Measurements from ENCODE around the gene SPSB1.
"Not testable (repeated sequence)": the region's sequence is repeated elsewhere in the genome, so short reads cannot be mapped to it uniquely, and the experiment has no call there.

The SPSB1 gene

GRCh38 chr1:9366943-9367780 is 74.5 kb downstream of the SPSB1 start:
- DNase-seq (ENCODE audit: low spot score), result no peak

GRCh38 chr1:9367806-9368205 is 75.1 kb downstream of the SPSB1 start:
- DNase-seq (ENCODE audit: low spot score), result no peak

DNA sequence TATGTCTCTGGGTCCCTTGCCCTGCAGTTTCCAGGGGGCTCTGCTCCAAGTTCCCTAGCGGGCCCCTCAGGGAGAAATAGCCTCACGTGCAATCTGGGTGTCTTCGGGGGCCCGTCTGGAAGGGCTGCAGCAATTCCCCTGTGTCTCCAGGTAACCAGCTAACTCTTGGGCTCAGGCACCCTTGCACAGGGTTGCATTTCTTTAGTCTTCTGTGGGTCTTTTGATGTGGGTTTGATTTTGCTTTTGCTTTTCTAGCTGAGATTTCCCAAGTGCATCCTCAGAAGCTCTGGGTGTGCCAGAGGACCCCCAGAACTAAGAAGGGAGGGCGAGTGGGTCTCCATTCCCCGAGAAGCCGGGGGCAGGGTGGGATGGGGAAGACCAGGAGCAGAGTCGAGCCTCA is 75.7 kb downstream of the SPSB1 start:
- DNase-seq (ENCODE audit: low spot score), result no peak

GRCh38 chr1:9369964-9370788 is 77.5 kb downstream of the SPSB1 start:
- no peak for DNase-seq (ENCODE audit: low spot score)

DNA sequence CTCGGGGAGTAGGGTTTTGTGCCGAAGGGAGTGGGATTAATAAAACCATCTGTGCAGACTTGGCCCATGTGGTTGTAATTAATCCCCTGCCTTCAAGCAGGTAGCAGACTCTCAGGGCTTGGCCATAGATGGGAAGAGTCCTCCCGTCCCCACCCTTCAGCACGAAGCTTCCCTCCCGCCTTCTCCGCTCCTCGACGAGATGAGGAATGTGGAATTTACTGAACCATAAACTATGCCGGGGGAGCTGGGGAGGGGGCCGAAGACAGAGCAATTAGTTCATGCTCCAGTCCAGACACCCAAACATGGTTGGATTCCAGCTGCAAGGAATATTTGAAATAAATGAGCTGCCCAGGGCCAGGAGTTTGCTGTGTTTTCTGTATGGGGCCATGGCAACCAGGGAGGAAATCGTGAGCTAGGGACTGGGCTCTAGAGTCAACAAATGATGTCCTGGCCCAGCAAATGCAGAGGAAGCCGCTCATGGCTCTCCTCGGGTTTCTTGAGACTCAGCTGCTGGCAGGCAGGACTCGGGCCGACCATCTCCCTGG is 78.8 kb downstream of the SPSB1 start:
- no peak for DNase-seq (ENCODE audit: low spot score)

- no peak for DNase-seq (ENCODE audit: low spot score)
Measured at GRCh38 chr1:9371951-9372350, 79.3 kb downstream of the SPSB1 start.

GRCh38 chr1:9373619-9374018 is 80.9 kb downstream of the SPSB1 start:
- no peak for DNase-seq (ENCODE audit: low spot score)

DNA sequence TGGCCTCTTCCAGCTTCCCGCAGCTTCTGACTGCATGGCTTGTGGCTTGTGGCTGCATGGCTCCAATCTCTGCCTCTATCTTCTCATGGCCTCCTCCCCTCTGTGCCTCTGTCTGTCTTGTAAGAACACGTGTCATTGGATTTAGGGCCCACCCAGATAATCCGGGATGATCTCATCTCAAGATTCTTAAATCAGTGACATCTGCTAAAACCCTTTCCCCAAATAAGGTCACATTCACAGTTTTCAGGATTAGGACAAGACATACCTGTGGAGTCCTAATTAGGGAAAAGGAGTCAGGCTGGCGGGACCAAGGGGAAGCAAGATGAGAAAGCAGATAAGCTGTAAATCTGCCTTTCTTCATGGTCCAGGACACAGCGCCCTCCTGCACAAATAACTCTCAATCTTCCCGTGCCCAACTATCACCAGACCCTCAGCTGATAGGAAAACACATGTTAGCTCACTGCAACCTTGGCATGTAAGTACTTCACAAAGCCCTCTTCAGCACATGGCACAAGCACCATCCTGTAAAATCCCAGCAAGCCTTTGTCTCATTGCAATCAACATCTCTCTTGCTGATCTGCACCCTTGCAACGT is 82.2 kb downstream of the SPSB1 start:
- no peak for DNase-seq (ENCODE audit: low spot score)

GRCh38 chr1:9375912-9376311 is 83.2 kb downstream of the SPSB1 start:
- DNase-seq (ENCODE audit: low spot score), result no peak

GRCh38 chr1:9376430-9376829 is 83.7 kb downstream of the SPSB1 start:
- DNase-seq (ENCODE audit: low spot score), result no peak

DNA sequence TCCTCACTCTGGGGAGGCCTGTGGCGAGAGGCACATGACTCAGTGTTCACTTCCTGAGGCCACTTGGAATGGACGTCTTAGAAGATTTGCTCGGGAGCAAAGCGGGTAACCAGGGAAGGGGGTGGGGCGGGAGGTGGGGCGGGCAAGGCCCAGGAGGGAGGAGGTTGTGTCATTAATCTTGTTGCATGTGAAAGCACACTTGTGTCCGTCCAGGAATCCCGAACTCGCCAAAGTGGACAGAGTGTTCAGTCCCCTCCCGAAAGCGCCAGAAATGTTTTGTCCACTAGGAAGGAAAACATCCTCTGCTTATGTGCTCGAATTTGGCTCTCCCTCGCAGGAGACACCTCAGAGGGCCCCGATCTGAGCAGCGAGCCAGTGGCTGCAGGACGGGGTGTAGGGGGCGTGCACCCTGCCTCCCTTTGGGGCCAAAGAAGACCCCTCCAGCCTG is 84.2 kb downstream of the SPSB1 start:
- no peak for DNase-seq (ENCODE audit: low spot score)

GRCh38 chr1:9378801-9379200 is 86.1 kb downstream of the SPSB1 start:
- no peak for DNase-seq (ENCODE audit: low spot score)

GRCh38 chr1:9380711-9381110 is 88.0 kb downstream of the SPSB1 start:
- DNase-seq (ENCODE audit: low spot score), result no peak

- no peak for DNase-seq (ENCODE audit: low spot score)
Measured at GRCh38 chr1:9382643-9383491, 90.2 kb downstream of the SPSB1 start.

DNA sequence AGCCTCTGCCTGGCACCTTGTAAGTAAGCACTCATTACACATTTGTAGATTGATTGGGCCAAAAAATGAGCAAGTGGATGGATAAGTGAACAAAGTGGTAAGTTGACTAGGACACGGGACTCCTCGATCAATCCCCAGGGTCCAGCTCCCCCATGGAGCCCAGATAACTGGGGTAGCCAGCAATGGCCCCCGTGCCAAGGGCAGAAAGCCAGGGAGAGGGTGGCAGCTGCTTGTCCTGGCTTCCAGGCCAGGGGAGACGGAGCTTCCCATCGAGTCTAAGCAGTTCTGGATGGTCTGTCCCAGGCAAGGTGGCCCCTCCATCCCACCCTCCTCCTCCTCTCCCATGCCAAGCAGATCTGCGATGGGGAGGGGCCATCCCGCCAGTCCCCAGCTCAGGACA is 91.4 kb downstream of the SPSB1 start:
- no peak for DNase-seq (ENCODE audit: low spot score)

DNA sequence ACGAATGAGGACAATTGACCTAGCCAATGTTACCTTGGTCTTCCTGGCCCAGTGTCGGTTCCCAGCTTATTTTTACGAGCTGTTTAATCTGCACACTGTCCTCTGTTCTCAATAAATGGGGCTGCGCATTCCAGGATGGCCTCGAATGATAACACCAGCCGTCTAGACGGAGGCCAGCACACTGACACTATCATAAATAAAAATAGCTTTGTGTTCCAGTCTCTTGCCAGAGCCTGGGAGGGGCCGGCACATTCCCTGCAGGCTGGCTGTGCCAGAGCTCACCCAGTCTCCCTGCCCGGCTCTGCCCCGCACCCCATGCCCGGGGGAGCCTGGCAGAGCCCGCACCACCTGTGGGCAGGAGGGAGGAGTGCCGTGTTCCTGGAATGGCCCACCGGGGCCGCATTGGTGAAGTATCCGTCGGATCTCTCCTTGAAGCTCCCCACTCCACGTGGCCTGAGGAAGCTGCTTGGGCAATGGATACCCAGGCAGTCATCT is 92.1 kb downstream of the SPSB1 start:
- no peak for DNase-seq (ENCODE audit: low spot score)

DNA sequence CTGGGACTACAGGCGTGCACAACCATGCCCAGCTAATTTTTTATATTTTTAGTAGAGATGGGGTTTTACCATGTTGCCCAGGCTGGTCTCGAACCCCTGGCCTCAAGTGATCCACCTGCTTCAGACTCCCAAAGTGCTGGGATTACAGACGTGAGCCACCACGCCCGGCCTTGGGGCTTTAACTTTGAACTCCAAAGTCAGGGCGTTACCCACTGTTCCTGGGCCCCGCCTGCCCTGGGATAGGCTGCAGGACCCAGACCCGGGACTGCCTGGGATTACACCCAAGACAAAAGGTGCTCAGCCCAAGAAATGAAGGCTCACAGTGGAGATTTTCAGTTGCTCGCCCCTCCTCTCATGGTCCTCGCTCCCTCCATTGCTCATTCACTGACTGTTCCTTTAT is 92.7 kb downstream of the SPSB1 start:
- not testable (repeated sequence) for DNase-seq (ENCODE audit: low spot score)

DNA sequence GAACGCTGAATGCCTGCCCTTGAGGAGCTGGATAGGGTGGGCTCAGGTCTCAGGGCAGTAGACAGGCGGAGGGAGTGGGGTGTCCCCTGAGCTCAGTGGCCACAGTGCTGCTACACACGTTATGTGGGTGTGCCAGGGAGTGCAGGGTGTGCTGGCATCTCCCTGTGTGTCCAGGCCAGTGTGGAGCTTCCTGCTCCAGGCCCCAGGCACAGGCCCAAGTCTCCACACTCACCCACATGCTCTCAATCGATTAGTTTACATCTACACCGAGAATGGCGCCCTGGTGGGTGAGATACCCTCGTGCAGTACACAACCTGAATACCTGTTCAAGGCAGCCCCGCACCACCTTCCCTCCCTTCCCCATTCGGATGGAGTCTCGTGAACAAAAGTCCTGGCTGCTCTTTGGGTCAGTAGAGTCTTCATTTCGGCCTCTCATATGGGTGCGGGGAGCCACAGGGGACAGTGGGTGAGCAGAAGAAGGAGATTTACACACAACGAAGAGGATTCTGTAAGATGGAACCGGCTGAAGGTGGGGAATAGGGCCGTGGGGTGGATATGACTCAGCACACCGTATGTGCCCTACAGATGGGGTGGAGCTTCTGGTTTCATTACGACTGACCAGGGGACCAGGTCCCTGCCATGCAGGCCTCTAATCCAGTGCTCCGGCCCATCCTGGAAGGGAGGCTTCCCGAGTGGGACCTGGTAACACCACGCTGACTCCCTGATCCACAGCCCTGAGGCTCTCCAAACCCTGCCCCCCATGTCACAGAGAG is 93.3 kb downstream of the SPSB1 start:
- DNase-seq (ENCODE audit: low spot score), result no peak

DNA sequence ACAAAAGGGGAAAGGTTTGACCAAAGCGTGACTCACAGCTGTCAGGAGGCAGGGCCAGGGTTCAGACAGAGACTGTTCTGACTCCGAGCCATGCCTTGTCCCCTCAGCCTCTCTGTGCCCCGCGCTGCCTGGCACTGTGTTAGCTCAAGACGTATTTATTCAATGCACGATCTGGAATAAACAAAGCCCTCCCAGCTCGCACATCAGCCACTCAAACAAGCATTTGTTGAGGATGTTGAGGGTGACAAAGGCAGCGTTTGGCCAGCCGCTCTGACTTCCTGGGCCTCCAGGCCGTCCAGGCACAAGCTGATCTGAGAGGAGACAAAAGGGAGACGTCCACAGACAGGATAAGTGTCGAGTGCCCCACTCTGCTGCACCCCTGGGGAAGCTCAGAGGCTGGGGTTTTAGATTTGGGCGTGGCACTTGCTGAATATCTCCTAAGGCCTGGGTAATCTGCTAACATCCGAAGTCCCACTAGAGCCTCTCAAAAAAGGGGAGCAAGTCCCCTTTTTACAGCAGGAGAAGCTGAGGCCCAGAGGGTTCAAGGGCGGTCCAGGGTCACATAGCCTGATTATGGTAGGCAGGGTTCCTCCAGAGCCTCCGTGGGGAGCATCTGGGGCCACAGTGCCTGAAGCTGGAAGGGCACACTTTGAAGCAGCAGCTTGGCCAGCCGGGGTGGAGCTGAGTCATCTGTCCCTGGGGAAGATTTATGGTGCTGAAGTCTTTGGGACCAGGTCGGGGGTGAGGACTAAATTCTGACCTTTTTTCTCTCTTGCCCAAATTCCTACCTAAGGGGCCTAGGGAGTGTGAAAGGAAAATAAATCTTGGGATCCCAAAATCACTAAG is 95.9 kb downstream of the SPSB1 start:
- DNase-seq (ENCODE audit: low spot score), result peak; percentile 60

- DNase-seq (ENCODE audit: low spot score), result no peak
Measured at GRCh38 chr1:9389968-9390367, 97.3 kb downstream of the SPSB1 start.
